Tibial nerve (tissue), 4 donors: ENCODE data around the gene ADAM30. TPM values are rescaled to one million over a fixed set of nuclear protein-coding genes. Genes with fewer than 3 reads are reported as not detected.
"Not testable (repeated sequence)": the region's sequence is repeated elsewhere in the genome, so short reads cannot be mapped to it uniquely, and the experiment has no call there.

Source experiments
- DNase-seq, 2 donors: peaks; one replicate each; pipeline ENCODE4 v3.0.0-alpha.2; 2019; ENCODE audit warnings: low spot score in 2 of 2
- H3K27ac ChIP-seq, 4 donors: fragments of 200-600 bp; sonication (generic) in 3 of 4; one replicate each; pipeline ENCODE4 v1.5.1; 2017 to 2019; ENCODE audit warnings: mild to moderate bottlenecking in 1 of 4
- H3K27me3 ChIP-seq, 2 donors: fragments of 200-600 bp; sonication (generic) in 1 of 2; one replicate each; pipeline versions ENCODE4 v1.5.1 to v1.6.0; 2017 to 2019
- H3K36me3 ChIP-seq, 3 donors: fragments of 200-600 bp; sonication (generic); one replicate each; pipeline ENCODE4 v1.5.1; 2018 to 2019
- H3K4me1 ChIP-seq, 4 donors: fragments of 200-600 bp; sonication (generic) in 3 of 4; one replicate each; pipeline ENCODE4 v1.5.1; 2017 to 2019
- H3K4me3 ChIP-seq, 4 donors: fragments of 200-600 bp; sonication (generic) in 3 of 4; one replicate each; pipeline ENCODE4 v1.5.1; 2017 to 2019; ENCODE audit warnings: mild to moderate bottlenecking in 1 of 4, moderate library complexity in 1 of 4
- H3K9me3 ChIP-seq, 4 donors: fragments of 200-600 bp; sonication (generic) in 3 of 4; one replicate each; pipeline ENCODE4 v1.5.1; 2017 to 2019
- EP300 ChIP-seq, 2 donors: sonication (generic); formaldehyde crosslinking; IDR thresholded peaks; one replicate each; pipeline ENCODE4 v1.6.1; 2017; ENCODE audit warnings: antibody characterized with exemption in 2 of 2, mild to moderate bottlenecking in 1 of 2
- POLR2A ChIP-seq, 2 donors: fragments of 450-650 bp; IDR thresholded peaks; one replicate each; pipeline ENCODE4 v1.6.1; 2017; ENCODE audit warnings: antibody characterized with exemption in 2 of 2, mild to moderate bottlenecking in 2 of 2, moderate library complexity in 2 of 2
- WGBS, 2 donors: methylation state at CpG; one replicate each; pipeline ENCODE4 v1.1.5; 2018; 5-methylcytosine and 5-hydroxymethylcytosine counted together
- total RNA-seq, 4 donors: library from RNA; depleted of rRNA; stranded (reverse); fragments of >200 nt; gene quantifications; one replicate each; pipeline ENCODE4 v1.1.0, GENCODE V29; 2016
- TF ChIP-seq, protein P1 (sequence below), 5 experiments: fragments of 200-600 bp in 3 of 5; fragments of 450-650 bp in 2 of 5; sonication (generic) in 3 of 5; IDR thresholded peaks; one replicate each; pipeline ENCODE4 v1.5.1; 2016 to 2019; ENCODE audit warnings: antibody characterized with exemption in 5 of 5, mild to moderate bottlenecking in 3 of 5, moderate library complexity in 2 of 5

Gene ADAM30
- total RNA-seq, 4 donors from 2014 or later, result not detected

DNA sequence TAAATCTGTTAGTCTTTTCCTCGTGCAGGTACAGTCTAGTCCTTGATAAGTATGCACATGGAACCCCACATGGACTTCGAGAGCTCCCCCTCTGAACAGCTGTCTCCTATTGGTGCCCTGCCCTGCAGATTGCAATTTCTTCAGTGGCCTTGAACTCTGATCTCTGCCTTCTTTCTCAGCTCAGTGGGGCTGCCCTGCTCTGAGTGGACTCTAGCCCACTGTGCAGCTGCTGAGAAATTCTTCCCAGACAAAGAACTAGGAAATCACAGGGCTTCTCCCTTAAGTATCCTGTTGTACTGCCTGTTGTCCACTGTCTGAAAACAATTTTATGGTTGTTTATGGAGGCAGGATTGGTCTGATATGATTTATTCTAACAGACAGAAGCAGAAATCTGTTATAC is 38.2 kb downstream of the ADAM30 start:
- no peak for DNase-seq
- Histone ChIP-seq H3K4me3 (no peak overlapping the region), H3K36me3 (no peaks in the 10 kb centered on the region), H3K27ac (no peak overlapping the region), H3K4me1 (no peaks in the 10 kb centered on the region), H3K9me3 (no peaks in the 10 kb centered on the region), H3K27me3 (no peaks in the 10 kb centered on the region)
- WGBS, 2 donors, result 81 to 85% methylated on average over 2 of the region's 2 CpGs
- TF ChIP-seq EP300 (IDR thresholded peaks at IDR 0.05) (no peak), POLR2A (IDR thresholded peaks at IDR 0.05) (no peak)
- TF ChIP-seq, protein P1, sequence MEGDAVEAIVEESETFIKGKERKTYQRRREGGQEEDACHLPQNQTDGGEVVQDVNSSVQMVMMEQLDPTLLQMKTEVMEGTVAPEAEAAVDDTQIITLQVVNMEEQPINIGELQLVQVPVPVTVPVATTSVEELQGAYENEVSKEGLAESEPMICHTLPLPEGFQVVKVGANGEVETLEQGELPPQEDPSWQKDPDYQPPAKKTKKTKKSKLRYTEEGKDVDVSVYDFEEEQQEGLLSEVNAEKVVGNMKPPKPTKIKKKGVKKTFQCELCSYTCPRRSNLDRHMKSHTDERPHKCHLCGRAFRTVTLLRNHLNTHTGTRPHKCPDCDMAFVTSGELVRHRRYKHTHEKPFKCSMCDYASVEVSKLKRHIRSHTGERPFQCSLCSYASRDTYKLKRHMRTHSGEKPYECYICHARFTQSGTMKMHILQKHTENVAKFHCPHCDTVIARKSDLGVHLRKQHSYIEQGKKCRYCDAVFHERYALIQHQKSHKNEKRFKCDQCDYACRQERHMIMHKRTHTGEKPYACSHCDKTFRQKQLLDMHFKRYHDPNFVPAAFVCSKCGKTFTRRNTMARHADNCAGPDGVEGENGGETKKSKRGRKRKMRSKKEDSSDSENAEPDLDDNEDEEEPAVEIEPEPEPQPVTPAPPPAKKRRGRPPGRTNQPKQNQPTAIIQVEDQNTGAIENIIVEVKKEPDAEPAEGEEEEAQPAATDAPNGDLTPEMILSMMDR (IDR thresholded peaks at IDR 0.05), result no peak

DNA sequence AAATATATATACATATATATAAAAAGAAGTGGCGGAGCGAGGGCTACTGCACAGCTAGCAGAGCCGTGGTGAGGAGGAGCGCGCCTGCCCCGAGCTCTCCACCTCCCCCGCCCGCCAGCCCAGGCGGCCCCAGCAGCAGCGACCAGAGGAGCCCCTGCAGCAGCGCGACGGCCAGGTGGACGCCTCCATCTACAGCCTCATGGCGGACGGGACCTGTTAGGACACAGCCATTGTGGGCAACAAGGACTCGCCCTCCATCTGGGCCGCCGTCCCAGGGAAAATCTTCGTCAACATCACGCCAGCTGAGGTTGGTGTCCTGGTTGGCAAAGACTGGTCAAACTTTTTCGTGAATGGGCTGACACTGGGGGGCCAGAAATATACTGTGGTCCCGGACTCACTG is 43.2 kb downstream of the ADAM30 start:
- no peaks in the 10 kb centered on the region for H3K27me3 ChIP-seq
- no peak overlapping the region for H3K4me3 ChIP-seq
- no peak for DNase-seq
- WGBS, 2 donors, result 92% methylated on average over 23 of the region's 23 CpGs
- H3K9me3 ChIP-seq, result no peaks in the 10 kb centered on the region
- H3K36me3 ChIP-seq, result no peaks in the 10 kb centered on the region
- no peak overlapping the region for H3K27ac ChIP-seq
- no peak for TF ChIP-seq POLR2A (IDR thresholded peaks at IDR 0.05)
- TF ChIP-seq, protein P1 (IDR thresholded peaks at IDR 0.05), result no peak
- no peak for TF ChIP-seq EP300 (IDR thresholded peaks at IDR 0.05)
- no peaks in the 10 kb centered on the region for H3K4me1 ChIP-seq

DNA sequence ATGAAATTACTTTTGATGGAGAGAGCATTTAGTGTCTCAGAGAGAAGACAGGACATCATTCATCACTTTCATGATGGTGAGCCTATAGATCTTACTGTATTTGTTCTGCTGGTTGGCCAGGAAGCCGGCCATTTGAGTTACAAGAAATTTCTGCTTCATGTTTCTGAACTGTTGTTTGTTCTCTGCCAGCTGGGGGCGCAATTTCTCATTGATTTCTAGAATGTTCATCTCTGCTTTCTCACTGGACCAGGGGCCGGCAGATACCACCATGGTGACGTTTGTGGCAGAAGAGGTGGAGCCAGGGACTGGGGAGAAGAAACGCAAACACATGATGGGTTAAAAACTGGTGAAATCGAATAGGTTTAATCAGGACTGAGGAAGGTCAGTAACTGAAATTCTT is 52.1 kb downstream of the ADAM30 start:
- not testable (repeated sequence) for H3K27ac ChIP-seq, H3K36me3 ChIP-seq, H3K4me1 ChIP-seq, H3K4me3 ChIP-seq, H3K9me3 ChIP-seq, DNase-seq, H3K27me3 ChIP-seq
- 62 to 73% methylated on average over 6 of the region's 6 CpGs for WGBS, 2 donors

Other genes starting within 250 kb of the ADAM30 start
- gene ZNF697, start 248.2 kb downstream of the ADAM30 start, total RNA-seq, result 1 to 10 TPM; 3.3 to 9.0 (median 4.9) TPM
- 10 to 100 TPM; 16.5 to 56.3 (median 42.9) TPM for gene PHGDH, start 184.6 kb downstream of the ADAM30 start, total RNA-seq
- not detected for gene HMGCS2, start 127.6 kb downstream of the ADAM30 start, total RNA-seq
- gene REG4, start 85.1 kb downstream of the ADAM30 start, total RNA-seq, result not detected
- 100 to 1,000 TPM in 3 of 4 donors, 10 to 100 TPM in 1; 86.7 to 110 (median 106) TPM for gene NOTCH2, start 173.1 kb upstream of the ADAM30 start, total RNA-seq